ENCODE measurements around the gene PHACTR3.
A peak's percentile ranks its signal among the peaks of the same experiment; 100 is the strongest.

The PHACTR3 gene

DNA sequence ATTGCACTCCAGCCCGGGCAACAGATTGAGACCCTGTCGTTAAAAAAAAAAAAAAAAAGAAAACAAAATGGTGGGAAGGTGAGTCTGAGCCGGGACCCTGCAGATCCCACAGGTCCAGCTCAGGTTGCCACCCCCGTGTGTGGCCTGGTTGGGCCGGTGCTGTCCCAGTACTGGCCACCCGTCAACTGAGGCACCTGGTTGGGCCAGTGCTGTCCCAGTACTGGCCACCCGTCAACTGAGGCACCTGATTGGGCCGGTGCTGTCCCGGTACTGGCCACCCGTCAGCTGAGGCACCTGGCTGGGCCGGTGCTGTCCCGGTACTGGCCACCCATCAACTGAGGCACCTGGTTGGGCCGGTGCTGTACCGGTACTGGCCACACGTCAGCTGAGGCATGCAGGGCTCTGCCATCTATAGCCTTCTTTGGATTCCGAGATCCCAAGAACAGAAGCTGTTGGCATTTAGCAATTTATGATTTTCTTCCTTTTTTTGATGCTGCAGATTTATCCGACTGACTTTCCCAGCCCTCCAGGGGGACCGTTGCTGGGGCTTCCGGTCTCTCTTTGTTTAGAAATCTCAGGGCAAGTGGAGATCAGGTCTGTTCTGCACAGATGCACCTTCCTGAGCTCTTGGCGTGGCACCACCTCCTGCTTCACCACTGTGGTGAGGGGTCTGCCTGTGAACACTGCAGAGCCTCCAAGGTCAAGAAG is 215.3 kb downstream of the PHACTR3 start:
- peaks cover 38% of the 10 kb centered on the region for H3K4me1 Mint-ChIP-seq
- no peak overlapping the region for H3K4me3 Mint-ChIP-seq
- no peaks in the 10 kb centered on the region for H3K9me3 Mint-ChIP-seq
- no peaks in the 10 kb centered on the region for H3K36me3 Mint-ChIP-seq (ENCODE audit: low read depth)
- peaks cover 25% of the 10 kb centered on the region for H3K27me3 Mint-ChIP-seq (ENCODE audit: low read depth)
- H3K27ac Mint-ChIP-seq: no peak overlapping the region
- TF ChIP-seq, protein P1, sequence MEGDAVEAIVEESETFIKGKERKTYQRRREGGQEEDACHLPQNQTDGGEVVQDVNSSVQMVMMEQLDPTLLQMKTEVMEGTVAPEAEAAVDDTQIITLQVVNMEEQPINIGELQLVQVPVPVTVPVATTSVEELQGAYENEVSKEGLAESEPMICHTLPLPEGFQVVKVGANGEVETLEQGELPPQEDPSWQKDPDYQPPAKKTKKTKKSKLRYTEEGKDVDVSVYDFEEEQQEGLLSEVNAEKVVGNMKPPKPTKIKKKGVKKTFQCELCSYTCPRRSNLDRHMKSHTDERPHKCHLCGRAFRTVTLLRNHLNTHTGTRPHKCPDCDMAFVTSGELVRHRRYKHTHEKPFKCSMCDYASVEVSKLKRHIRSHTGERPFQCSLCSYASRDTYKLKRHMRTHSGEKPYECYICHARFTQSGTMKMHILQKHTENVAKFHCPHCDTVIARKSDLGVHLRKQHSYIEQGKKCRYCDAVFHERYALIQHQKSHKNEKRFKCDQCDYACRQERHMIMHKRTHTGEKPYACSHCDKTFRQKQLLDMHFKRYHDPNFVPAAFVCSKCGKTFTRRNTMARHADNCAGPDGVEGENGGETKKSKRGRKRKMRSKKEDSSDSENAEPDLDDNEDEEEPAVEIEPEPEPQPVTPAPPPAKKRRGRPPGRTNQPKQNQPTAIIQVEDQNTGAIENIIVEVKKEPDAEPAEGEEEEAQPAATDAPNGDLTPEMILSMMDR (IDR thresholded peaks at IDR 0.05; ENCODE audit: unreplicated experiment in 3 of 3): no peak

DNA sequence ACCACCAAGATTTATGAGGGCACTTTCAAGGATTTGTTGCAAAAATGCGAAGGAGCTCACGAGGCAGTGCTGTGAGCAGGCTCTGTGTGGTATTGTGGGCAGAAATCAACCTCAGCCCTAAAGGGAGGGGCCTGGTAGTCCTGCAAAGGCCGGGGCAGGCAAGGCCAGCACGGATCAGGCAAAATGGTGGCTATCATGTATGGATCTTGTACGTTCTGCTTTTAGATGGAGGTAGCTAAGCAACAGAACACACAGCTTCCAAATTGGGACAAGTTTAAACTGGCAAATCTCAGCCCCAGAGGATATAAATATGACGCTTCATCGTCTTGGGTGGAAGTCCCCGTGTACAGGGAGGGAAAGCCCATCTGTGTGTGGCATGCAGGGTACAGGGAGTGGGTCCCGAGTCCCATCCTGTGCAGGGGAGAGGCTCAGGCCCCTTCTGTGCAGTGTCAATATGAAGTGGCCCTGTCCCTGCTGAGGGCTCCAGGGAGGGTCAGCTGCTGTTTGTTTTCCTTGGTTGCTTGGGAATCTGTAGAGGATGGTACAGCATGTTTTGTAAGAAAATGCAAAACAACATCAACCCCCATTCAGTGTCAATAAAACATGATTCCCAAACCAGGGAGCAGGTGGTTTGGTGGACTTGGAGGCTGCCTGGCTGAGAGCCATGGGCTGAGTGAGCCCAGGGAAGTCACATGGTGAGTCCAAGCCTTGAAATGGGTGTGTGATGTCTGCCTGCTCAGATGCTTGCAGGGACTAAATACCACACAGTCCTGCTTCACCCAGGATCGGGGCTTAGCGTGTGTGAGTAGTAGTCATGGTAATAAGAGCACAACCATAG is 216.1 kb downstream of the PHACTR3 start:
- Mint-ChIP-seq H3K27me3 (ENCODE audit: low read depth) (peaks cover 29% of the 10 kb centered on the region), H3K4me3 (peak overlapping the region in 1 of 3 experiments; percentile 51), H3K27ac (peak overlapping the region in 1 of 3 experiments; percentile 12), H3K36me3 (ENCODE audit: low read depth) (no peaks in the 10 kb centered on the region), H3K4me1 (peaks cover 41% of the 10 kb centered on the region), H3K9me3 (no peaks in the 10 kb centered on the region)
- TF ChIP-seq, protein P1 (IDR thresholded peaks at IDR 0.05; ENCODE audit: unreplicated experiment in 3 of 3): no peak

GRCh38 chr20:59821201-59821600 is 216.9 kb downstream of the PHACTR3 start:
- TF ChIP-seq, protein P1 (IDR thresholded peaks at IDR 0.05; ENCODE audit: unreplicated experiment in 3 of 3): no peak
- peaks cover 31% of the 10 kb centered on the region for H3K27me3 Mint-ChIP-seq (ENCODE audit: low read depth)
- H3K36me3 Mint-ChIP-seq (ENCODE audit: low read depth): no peaks in the 10 kb centered on the region
- H3K4me3 Mint-ChIP-seq: peak overlapping the region in 1 of 3 experiments; percentile 19
- H3K9me3 Mint-ChIP-seq: no peaks in the 10 kb centered on the region
- H3K4me1 Mint-ChIP-seq: peaks cover 43% of the 10 kb centered on the region
- peak overlapping the region in 2 of 3 experiments; percentile 57 to 63 for H3K27ac Mint-ChIP-seq

DNA sequence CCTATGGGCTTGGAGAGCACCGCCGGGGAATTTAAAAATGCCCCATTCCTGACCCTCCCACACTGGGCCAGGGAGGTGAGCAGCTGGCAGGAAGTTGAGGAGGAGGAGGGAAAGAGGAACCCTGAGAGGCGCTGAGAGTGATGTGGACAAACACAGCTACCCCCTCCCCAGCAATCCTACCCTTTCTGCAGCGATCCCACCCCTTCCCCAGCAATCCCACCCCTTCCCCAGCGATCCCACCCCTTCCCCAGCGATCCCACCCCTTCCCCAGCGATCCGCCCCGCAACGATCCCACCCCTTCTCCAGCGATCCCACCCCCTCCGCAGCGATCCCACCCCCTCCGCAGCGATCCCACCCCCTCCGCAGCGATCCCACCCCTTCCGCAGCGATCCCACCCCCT is 217.4 kb downstream of the PHACTR3 start:
- TF ChIP-seq, protein P1 (IDR thresholded peaks at IDR 0.05; ENCODE audit: unreplicated experiment in 3 of 3): no peak
- Mint-ChIP-seq H3K4me1 (peaks cover 49% of the 10 kb centered on the region), H3K9me3 (no peaks in the 10 kb centered on the region), H3K27me3 (ENCODE audit: low read depth) (peaks cover 31% of the 10 kb centered on the region), H3K36me3 (ENCODE audit: low read depth) (no peaks in the 10 kb centered on the region), H3K4me3 (peak overlapping the region in 1 of 3 experiments; percentile 19), H3K27ac (peak overlapping the region in 2 of 3 experiments; percentile 57 to 63)

- Mint-ChIP-seq H3K27ac (no peak overlapping the region), H3K9me3 (no peaks in the 10 kb centered on the region), H3K4me1 (peaks cover 49% of the 10 kb centered on the region), H3K36me3 (ENCODE audit: low read depth) (no peaks in the 10 kb centered on the region), H3K4me3 (no peak overlapping the region), H3K27me3 (ENCODE audit: low read depth) (peaks cover 31% of the 10 kb centered on the region)
- TF ChIP-seq, protein P1 (IDR thresholded peaks at IDR 0.05; ENCODE audit: unreplicated experiment in 3 of 3): no peak
These were observed 218.1 kb downstream of the PHACTR3 start for GRCh38 chr20:59822291-59823029.
